IPS-20b (cell line): ENCODE data around the gene TYMS.

Source experiments
- H3K27ac ChIP-seq: one replicate; pipeline ENCODE4 v1.5.1; 2013; ENCODE audit warnings: low read length
- H3K27me3 ChIP-seq: 2 replicates; pipeline ENCODE4 v1.6.1; 2013; ENCODE audit warnings: mild to moderate bottlenecking, low read length, inconsistent platforms; ENCODE audit not compliant: insufficient read depth
- H3K36me3 ChIP-seq: 2 replicates; pipeline ENCODE4 v1.6.1; 2013; ENCODE audit warnings: low read depth, mild to moderate bottlenecking, inconsistent platforms, low read length, moderate library complexity; ENCODE audit not compliant: insufficient read depth
- H3K4me1 ChIP-seq: 2 replicates; pipeline ENCODE4 v1.6.1; 2013; ENCODE audit warnings: mild to moderate bottlenecking, control low read depth, inconsistent platforms, low read length, moderate library complexity; ENCODE audit not compliant: insufficient read depth
- H3K4me3 ChIP-seq: 2 replicates; pipeline ENCODE4 v1.5.1; 2013; ENCODE audit warnings: mild to moderate bottlenecking, low read length, inconsistent platforms
- H3K9ac ChIP-seq: 2 replicates; pipeline ENCODE4 v1.6.1; 2013; ENCODE audit warnings: low read depth, mild to moderate bottlenecking, inconsistent platforms, low read length, moderate library complexity
- H3K9me3 ChIP-seq: 2 replicates; pipeline ENCODE4 v1.6.1; 2013; ENCODE audit warnings: mild to moderate bottlenecking, low read depth, low read length, inconsistent platforms; ENCODE audit not compliant: insufficient read depth

The TYMS gene

DNA sequence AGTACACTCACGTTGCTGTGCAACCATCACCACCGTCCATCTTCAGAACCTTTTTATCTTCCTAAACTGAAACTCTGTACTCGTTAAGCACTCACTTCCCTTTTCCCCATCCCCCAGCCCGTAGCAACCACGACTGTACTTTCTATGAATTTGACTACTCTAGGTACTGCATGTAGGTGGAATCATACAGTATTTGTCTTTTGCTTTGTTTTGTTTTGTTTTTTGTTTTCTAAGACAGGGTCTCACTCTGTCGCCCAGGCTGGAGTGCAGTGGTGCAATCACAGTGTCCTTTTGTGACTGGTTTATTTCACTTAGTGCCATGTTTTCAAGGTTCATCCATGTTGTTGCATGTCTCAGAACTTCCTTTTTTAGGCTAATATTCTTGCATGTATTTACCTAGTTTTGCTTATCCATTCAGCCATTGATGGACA, 7.0 kb upstream of the TYMS start:
- Histone ChIP-seq H3K4me3 (no peak overlapping the region), H3K4me1 (no peaks in the 10 kb centered on the region), H3K27ac (no peak overlapping the region), H3K36me3 (no peaks in the 10 kb centered on the region), H3K9me3 (no peaks in the 10 kb centered on the region), H3K27me3 (no peaks in the 10 kb centered on the region), H3K9ac (no peak overlapping the region)

DNA sequence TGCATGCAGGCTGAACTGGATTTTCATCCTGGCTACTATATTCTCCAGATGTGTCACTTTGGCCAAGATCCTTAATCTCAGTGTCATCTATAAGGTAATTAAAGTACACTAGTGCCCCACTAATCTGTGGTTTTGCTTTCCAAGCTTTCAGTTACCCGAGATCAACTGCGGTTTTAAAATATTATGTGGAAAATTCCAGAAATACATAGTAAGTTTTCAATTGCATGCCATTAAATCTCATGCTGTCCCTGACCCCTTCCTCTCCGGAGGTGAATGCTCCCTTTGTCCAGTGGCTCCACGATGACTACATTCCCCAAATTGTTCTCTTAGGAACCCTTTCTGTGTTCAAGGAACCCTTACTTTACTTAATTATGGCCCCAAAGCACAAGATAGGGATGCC, 5.3 kb upstream of the TYMS start:
- Histone ChIP-seq H3K9ac (no peak overlapping the region), H3K4me3 (no peak overlapping the region), H3K9me3 (no peaks in the 10 kb centered on the region), H3K36me3 (no peaks in the 10 kb centered on the region), H3K27ac (no peak overlapping the region), H3K27me3 (no peaks in the 10 kb centered on the region), H3K4me1 (no peaks in the 10 kb centered on the region)

GRCh38 chr18:653512-653911, 3.9 kb upstream of the TYMS start:
- Histone ChIP-seq H3K4me3 (no peak overlapping the region), H3K27ac (no peak overlapping the region), H3K27me3 (no peaks in the 10 kb centered on the region), H3K36me3 (no peaks in the 10 kb centered on the region), H3K4me1 (no peaks in the 10 kb centered on the region), H3K9me3 (no peaks in the 10 kb centered on the region), H3K9ac (no peak overlapping the region)

- H3K27me3 ChIP-seq: no peaks in the 10 kb centered on the region
- peaks cover 7% of the 10 kb centered on the region for H3K36me3 ChIP-seq
- no peak overlapping the region for H3K4me3 ChIP-seq
- no peak overlapping the region for H3K27ac ChIP-seq
- H3K4me1 ChIP-seq: peaks cover 7% of the 10 kb centered on the region
- no peak overlapping the region for H3K9ac ChIP-seq
- H3K9me3 ChIP-seq: no peaks in the 10 kb centered on the region
Measured at GRCh38 chr18:654601-655000, 2.9 kb upstream of the TYMS start.

DNA sequence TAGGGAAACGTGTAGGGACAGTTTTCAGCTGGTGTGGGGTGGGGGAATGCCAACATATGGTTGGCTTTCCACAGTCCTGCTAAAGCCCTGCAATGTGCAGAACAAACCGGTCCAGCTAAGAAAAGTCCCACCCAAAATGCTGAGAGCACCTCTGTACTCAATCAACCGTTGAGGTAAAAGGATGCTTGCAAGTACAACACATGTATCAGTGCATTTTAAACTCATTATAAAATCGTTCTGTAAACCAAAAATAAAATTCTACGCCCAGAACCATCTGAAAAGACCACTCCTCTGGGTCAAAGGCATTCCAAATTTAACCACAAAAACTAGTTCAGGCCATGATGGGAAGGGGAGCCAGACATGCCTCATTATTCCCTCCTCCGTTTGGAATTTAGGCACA, 2.0 kb upstream of the TYMS start:
- Histone ChIP-seq H3K27me3 (no peaks in the 10 kb centered on the region), H3K36me3 (peaks cover 16% of the 10 kb centered on the region), H3K9me3 (no peaks in the 10 kb centered on the region), H3K4me3 (no peak overlapping the region), H3K27ac (no peak overlapping the region), H3K4me1 (peaks cover 7% of the 10 kb centered on the region), H3K9ac (no peak overlapping the region)

DNA sequence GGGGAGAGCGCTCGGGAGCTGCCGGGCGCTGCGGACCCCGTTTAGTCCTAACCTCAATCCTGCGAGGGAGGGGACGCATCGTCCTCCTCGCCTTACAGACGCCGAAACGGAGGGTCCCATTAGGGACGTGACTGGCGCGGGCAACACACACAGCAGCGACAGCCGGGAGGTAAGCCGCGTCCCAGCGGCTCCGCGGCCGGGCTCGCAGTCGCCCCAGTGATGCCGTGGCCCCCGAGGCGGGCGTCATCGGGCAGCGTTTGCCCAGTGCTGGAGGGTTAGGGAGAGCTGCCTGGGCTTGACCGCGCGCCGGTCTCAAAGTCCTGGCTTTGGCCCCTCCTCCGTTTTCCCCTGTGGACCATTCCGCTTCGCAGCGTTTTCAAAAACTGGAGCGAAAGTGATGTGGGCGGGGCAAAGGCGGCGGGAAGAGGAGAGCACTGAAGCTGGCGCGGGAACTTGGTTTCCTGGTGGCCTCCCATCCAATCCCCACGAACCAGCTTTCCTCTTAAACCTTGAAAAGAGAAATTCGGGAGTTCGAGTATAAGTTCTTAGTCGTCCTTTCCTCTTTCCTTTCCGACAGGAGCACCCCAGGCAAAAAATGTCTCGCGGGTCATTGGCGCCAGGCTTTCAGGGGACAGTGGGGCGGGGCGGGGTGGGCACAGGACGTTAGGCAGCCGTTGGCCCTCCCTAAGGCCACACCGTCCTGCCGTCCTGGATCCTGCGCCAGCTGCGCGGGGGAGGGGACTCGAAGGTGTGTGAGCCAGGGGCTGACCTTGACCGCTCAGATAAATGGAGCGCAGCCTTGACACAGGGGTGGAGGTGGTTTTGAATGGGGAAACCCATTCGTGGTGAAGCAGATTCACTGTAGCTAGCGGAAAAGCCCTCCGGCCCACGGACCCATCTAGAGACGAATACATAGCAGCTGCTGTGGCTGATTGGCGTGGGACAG, 821 bp downstream of the TYMS start:
- peaks cover 7% of the 10 kb centered on the region for H3K4me1 ChIP-seq

DNA sequence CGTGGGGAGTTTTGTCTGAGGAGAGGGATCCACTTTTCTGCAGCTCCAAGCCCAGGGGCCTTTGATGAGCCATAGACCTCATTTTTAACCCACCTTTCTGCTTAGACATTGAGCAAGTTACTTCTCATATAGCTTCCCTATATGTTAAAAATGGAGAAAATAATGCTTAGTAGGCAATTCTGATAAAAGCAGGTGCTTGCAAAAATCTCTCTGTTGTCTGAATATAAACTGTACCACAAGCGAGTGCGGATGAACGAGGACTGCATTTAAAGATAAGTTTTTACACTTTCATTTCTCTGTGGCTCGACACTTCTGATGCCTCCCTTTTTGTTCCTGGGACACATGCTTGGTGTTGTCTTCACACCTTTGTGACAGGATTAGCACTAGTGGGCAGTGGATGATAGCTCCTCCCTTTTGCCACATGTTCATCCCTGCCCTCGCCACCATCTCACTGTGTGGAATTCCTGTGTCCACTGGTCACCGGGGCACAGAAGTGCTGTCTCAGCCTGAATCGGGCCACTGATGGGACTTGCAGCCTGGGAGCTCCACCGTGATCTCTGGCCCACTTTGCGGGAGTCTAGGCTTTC, 1.6 kb downstream of the TYMS start:
- H3K9me3 ChIP-seq: peaks cover 5% of the 10 kb centered on the region
- H3K4me3 ChIP-seq: peak overlapping the region; percentile 78
- H3K4me1 ChIP-seq: peaks cover 7% of the 10 kb centered on the region
- no peak overlapping the region for H3K27ac ChIP-seq
- H3K27me3 ChIP-seq: no peaks in the 10 kb centered on the region
- peaks cover 35% of the 10 kb centered on the region for H3K36me3 ChIP-seq
- H3K9ac ChIP-seq: peak overlapping the region; percentile 94; the same call in 1 of the 2 replicates

More for the DNA sequence above, 821 bp downstream of the TYMS start:
- H3K9ac ChIP-seq: peak overlapping the region; percentile 94; the same call in 1 of the 2 replicates
- peaks cover 35% of the 10 kb centered on the region for H3K36me3 ChIP-seq
- H3K9me3 ChIP-seq: peaks cover 5% of the 10 kb centered on the region
- H3K4me3 ChIP-seq: peak overlapping the region; percentile 78
- H3K27ac ChIP-seq: peak overlapping the region; percentile 89
- H3K27me3 ChIP-seq: no peaks in the 10 kb centered on the region

GRCh38 chr18:659597-659996, 2.1 kb downstream of the TYMS start:
- Histone ChIP-seq H3K4me3 (peak overlapping the region; percentile 78; the same call in 1 of the 2 replicates), H3K9me3 (peaks cover 5% of the 10 kb centered on the region), H3K4me1 (peaks cover 7% of the 10 kb centered on the region), H3K27me3 (no peaks in the 10 kb centered on the region), H3K9ac (no peak overlapping the region; the same call in 1 of the 2 replicates), H3K36me3 (peaks cover 35% of the 10 kb centered on the region), H3K27ac (no peak overlapping the region)

DNA sequence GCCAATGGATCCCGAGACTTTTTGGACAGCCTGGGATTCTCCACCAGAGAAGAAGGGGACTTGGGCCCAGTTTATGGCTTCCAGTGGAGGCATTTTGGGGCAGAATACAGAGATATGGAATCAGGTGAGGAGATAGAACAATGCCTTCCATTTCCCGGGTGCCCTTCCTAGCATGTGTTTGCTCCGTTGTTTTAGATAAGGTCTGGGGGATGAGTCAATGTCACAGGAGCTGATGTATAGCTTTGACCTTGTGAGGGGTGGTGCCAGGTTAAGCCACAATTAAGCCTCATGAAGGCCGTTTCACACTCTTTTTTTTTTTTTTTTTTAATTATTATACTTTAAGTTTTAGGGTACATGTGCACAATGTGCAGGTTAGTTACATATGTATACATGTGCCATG, 4.7 kb downstream of the TYMS start:
- Histone ChIP-seq H3K9ac (no peak overlapping the region), H3K4me3 (no peak overlapping the region), H3K27ac (no peak overlapping the region), H3K4me1 (peaks cover 7% of the 10 kb centered on the region), H3K9me3 (peaks cover 5% of the 10 kb centered on the region), H3K27me3 (no peaks in the 10 kb centered on the region), H3K36me3 (peaks cover 44% of the 10 kb centered on the region)

GRCh38 chr18:666177-666576, 8.7 kb downstream of the TYMS start:
- H3K36me3 ChIP-seq: peaks cover 60% of the 10 kb centered on the region

GRCh38 chr18:666628-667027, 9.2 kb downstream of the TYMS start:
- peaks cover 5% of the 10 kb centered on the region for H3K9me3 ChIP-seq
- no peak overlapping the region for H3K27ac ChIP-seq
- no peaks in the 10 kb centered on the region for H3K27me3 ChIP-seq
- peaks cover 60% of the 10 kb centered on the region for H3K36me3 ChIP-seq
- no peaks in the 10 kb centered on the region for H3K4me1 ChIP-seq
- no peak overlapping the region for H3K9ac ChIP-seq
- no peak overlapping the region for H3K4me3 ChIP-seq

More at GRCh38 chr18:666177-666576, 8.7 kb downstream of the TYMS start:
- no peak overlapping the region for H3K9ac ChIP-seq
- no peaks in the 10 kb centered on the region for H3K27me3 ChIP-seq
- no peak overlapping the region for H3K27ac ChIP-seq
- H3K4me3 ChIP-seq: no peak overlapping the region
- no peaks in the 10 kb centered on the region for H3K4me1 ChIP-seq
- H3K9me3 ChIP-seq: peaks cover 5% of the 10 kb centered on the region

DNA sequence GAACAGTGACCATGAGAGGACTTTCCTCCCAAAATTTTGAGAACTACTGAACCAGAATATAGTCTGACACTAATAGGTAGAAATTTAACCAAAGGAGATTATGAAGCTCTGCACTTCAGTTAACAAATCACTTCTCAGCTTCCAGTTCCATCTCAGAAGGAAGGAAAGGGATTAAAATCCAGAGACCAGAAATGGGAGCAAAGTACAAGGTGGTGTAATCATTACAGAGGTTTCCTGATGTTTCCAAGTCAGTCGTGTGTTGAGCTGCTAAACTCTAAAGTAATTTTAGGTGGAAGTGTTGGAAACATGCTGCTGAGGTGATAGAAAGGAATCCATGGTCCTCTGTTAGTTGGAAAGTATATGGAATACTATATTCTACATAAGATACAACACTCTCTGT, 10.8 kb downstream of the TYMS start:
- no peaks in the 10 kb centered on the region for H3K9me3 ChIP-seq
- H3K27ac ChIP-seq: no peak overlapping the region
- H3K9ac ChIP-seq: no peak overlapping the region
- no peaks in the 10 kb centered on the region for H3K4me1 ChIP-seq
- H3K27me3 ChIP-seq: no peaks in the 10 kb centered on the region
- peaks cover 69% of the 10 kb centered on the region for H3K36me3 ChIP-seq
- no peak overlapping the region for H3K4me3 ChIP-seq
